GM18861 (cell line): Measurements from ENCODE around the gene ACTMAP.
"Not testable (repeated sequence)": the region's sequence is repeated elsewhere in the genome, so short reads cannot be mapped to it uniquely, and the experiment has no call there.

Experiments
- ATAC-seq: cut with Tn5 transposase; IDR thresholded peaks from one replicate; pipeline ENCODE4 v1.9.1; 2021; ENCODE audit not compliant: unreplicated experiment

ACTMAP gene

GRCh38 chr19:40750058-40750873, at the start of gene ACTMAP:
Gene ACTMAP, minus strand, starts transcription at chr19:40750477. Its CDS starts 674 bp downstream, at chr19:40749803.
- peak; percentile 81 for ATAC-seq

- ATAC-seq = no peak
Observed at GRCh38 chr19:40799558-40800338, 49.5 kb upstream of the ACTMAP start.

- ATAC-seq = peak; percentile 68
Observed at GRCh38 chr19:40798683-40799557, 48.6 kb upstream of the ACTMAP start, which contains the start of gene EGLN2. Gene EGLN2, plus strand, starts transcription at chr19:40799191. Its CDS starts 1,382 bp downstream, at chr19:40800573.

- peak; percentile 25 for ATAC-seq
Observed at GRCh38 chr19:40797963-40798682, 47.8 kb upstream of the ACTMAP start.

GRCh38 chr19:40797166-40797962, 47.1 kb upstream of the ACTMAP start:
- ATAC-seq = no peak

GRCh38 chr19:40791996-40792395, 41.7 kb upstream of the ACTMAP start:
- no peak for ATAC-seq

- no peak for ATAC-seq
Observed at GRCh38 chr19:40791349-40791748, 41.1 kb upstream of the ACTMAP start.

GRCh38 chr19:40786060-40787037, 36.1 kb upstream of the ACTMAP start:
- ATAC-seq = no peak

- no peak for ATAC-seq
Observed at GRCh38 chr19:40785526-40785925, 35.2 kb upstream of the ACTMAP start.

GRCh38 chr19:40784146-40784545, 33.9 kb upstream of the ACTMAP start:
- not testable (repeated sequence) for ATAC-seq

- no peak for ATAC-seq
Observed at GRCh38 chr19:40783711-40784110, 33.4 kb upstream of the ACTMAP start.

GRCh38 chr19:40781140-40781539, 30.9 kb upstream of the ACTMAP start:
- no peak for ATAC-seq

- no peak for ATAC-seq
Observed at GRCh38 chr19:40780582-40780981, 30.3 kb upstream of the ACTMAP start.

- ATAC-seq = no peak
Observed at GRCh38 chr19:40778706-40779284, 28.5 kb upstream of the ACTMAP start.

- ATAC-seq = peak; percentile 52
Observed at GRCh38 chr19:40777937-40778705, 27.8 kb upstream of the ACTMAP start, which contains the start of gene RAB4B. Gene RAB4B, plus strand, starts transcription at chr19:40778247. Its CDS starts 129 bp downstream, at chr19:40778376.

- ATAC-seq = no peak
Observed at GRCh38 chr19:40777645-40777936, 27.3 kb upstream of the ACTMAP start.

- peak; percentile 48 for ATAC-seq
Observed at GRCh38 chr19:40776932-40777644, 26.8 kb upstream of the ACTMAP start.
